Renal pelvis (tissue), 12 donors: ENCODE measurements around the gene FZD4. TPM values are rescaled to one million over a fixed set of nuclear protein-coding genes. Genes with fewer than 3 reads are reported as not detected.
"Not testable (repeated sequence)": the region's sequence is repeated elsewhere in the genome, so short reads cannot be mapped to it uniquely, and the experiment has no call there.

Experiments used
- DNase-seq: peaks from one replicate; pipeline ENCODE4 v3.0.0-alpha.2; 2013
- long read RNA-seq, 16 experiments: transcript quantifications; one replicate each; lab custom pipeline, GENCODE V29; 2026
- polyA plus RNA-seq, 3 donors: library from polyadenylated mRNA; unstranded; fragments of 120-200 nt; gene quantifications; one replicate each; pipeline ENCODE4 v1.2.1, GENCODE V29; 2013; ENCODE audit not compliant: insufficient read length in 3 of 3

FZD4 gene
- 10 to 100 TPM; 68.9 to 88.6 (median 81.7) TPM for polyA plus RNA-seq
- long read RNA-seq, donor 1, full-length matches to known transcripts: 17 of 17 reads
- long read RNA-seq, donor 1, partial matches to known transcripts: 0 of 17 reads
- long read RNA-seq, donor 1, other reads (novel, unspliced or antisense): 0 of 17 reads
- long read RNA-seq, donor 2, full-length matches to known transcripts: 13 of 13 reads
- long read RNA-seq, donor 2, partial matches to known transcripts: 0 of 13 reads
- long read RNA-seq, donor 2, other reads (novel, unspliced or antisense): 0 of 13 reads
- long read RNA-seq, donor 3, full-length matches to known transcripts: 8 of 8 reads
- long read RNA-seq, donor 3, partial matches to known transcripts: 0 of 8 reads
- long read RNA-seq, donor 3, other reads (novel, unspliced or antisense): 0 of 8 reads
- long read RNA-seq, donor 4, full-length matches to known transcripts: 3 of 3 reads
- long read RNA-seq, donor 4, partial matches to known transcripts: 0 of 3 reads
- long read RNA-seq, donor 4, other reads (novel, unspliced or antisense): 0 of 3 reads
- long read RNA-seq, donor 5, full-length matches to known transcripts: 11 of 11 reads
- long read RNA-seq, donor 5, partial matches to known transcripts: 0 of 11 reads
- long read RNA-seq, donor 5, other reads (novel, unspliced or antisense): 0 of 11 reads
- long read RNA-seq, donor 6, full-length matches to known transcripts: 25 of 25 reads
- long read RNA-seq, donor 6, partial matches to known transcripts: 0 of 25 reads
- long read RNA-seq, donor 6, other reads (novel, unspliced or antisense): 0 of 25 reads
- long read RNA-seq, donor 7, full-length matches to known transcripts: 17 of 17 reads
- long read RNA-seq, donor 7, partial matches to known transcripts: 0 of 17 reads
- long read RNA-seq, donor 7, other reads (novel, unspliced or antisense): 0 of 17 reads
- long read RNA-seq, donor 8, full-length matches to known transcripts: 6 of 6 reads
- long read RNA-seq, donor 8, partial matches to known transcripts: 0 of 6 reads
- long read RNA-seq, donor 8, other reads (novel, unspliced or antisense): 0 of 6 reads
- long read RNA-seq, donor 9, full-length matches to known transcripts: 19 of 19 reads
- long read RNA-seq, donor 9, partial matches to known transcripts: 0 of 19 reads
- long read RNA-seq, donor 9, other reads (novel, unspliced or antisense): 0 of 19 reads
- long read RNA-seq, donor 10, full-length matches to known transcripts: 26 of 26 reads
- long read RNA-seq, donor 10, partial matches to known transcripts: 0 of 26 reads
- long read RNA-seq, donor 10, other reads (novel, unspliced or antisense): 0 of 26 reads
- long read RNA-seq, donor 11, full-length matches to known transcripts: 13 of 13 reads
- long read RNA-seq, donor 11, partial matches to known transcripts: 0 of 13 reads
- long read RNA-seq, donor 11, other reads (novel, unspliced or antisense): 0 of 13 reads
- long read RNA-seq, donor 12, full-length matches to known transcripts: 35 of 35 reads
- long read RNA-seq, donor 12, partial matches to known transcripts: 0 of 35 reads
- long read RNA-seq, donor 12, other reads (novel, unspliced or antisense): 0 of 35 reads
- long read RNA-seq, donor 13, full-length matches to known transcripts: 11 of 23 reads
- long read RNA-seq, donor 13, partial matches to known transcripts: 12 of 23 reads
- long read RNA-seq, donor 13, other reads (novel, unspliced or antisense): 0 of 23 reads
- long read RNA-seq, donor 14: 0 reads
- long read RNA-seq, donor 15, full-length matches to known transcripts: 10 of 10 reads
- long read RNA-seq, donor 15, partial matches to known transcripts: 0 of 10 reads
- long read RNA-seq, donor 15, other reads (novel, unspliced or antisense): 0 of 10 reads
- long read RNA-seq, donor 16, full-length matches to known transcripts: 16 of 16 reads
- long read RNA-seq, donor 16, partial matches to known transcripts: 0 of 16 reads
- long read RNA-seq, donor 16, other reads (novel, unspliced or antisense): 0 of 16 reads

DNA sequence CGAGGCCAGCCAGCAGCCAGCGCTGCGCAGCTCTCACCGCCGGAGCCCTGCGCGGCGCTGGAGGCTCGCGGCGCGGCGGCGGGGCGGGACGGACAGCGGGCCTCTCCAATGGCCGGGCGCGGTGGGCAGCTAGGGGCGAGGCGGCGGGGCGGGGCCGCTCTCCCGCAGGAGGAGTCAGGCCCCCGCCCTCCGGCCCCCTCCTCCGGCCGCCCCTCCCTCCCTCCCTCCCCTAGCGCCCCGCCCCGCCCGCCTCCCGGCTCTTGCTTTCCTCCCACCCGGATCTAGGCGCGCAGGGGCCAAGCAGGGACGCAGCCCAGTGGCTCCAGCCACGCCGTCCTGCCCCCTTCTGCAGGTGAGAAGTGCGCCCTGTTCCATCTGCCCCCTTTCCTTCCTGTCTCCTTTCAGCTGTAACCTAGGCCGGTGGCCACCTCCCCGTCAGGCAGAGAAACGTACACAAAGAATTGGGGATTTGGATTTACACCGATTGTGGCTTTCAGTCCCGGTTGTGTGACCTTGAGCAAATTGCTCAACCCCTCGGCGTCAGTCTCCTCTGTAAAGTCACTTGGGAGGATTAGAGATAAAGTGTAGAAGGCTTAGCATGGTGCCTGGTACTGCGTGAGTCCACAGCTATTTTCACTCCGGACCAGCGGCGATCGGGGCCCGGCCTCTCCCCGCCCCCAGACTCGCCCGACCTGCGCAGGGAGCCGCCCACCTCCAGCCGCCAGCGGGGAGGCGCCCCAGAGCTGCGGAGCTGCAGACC is at the start of gene FZD4:
FZD4 (minus strand) TSS at position 35 of the 760 bp plus-strand sequence. CDS start 310 bp downstream, outside the sequence.
- peak; percentile 92 for DNase-seq

DNA sequence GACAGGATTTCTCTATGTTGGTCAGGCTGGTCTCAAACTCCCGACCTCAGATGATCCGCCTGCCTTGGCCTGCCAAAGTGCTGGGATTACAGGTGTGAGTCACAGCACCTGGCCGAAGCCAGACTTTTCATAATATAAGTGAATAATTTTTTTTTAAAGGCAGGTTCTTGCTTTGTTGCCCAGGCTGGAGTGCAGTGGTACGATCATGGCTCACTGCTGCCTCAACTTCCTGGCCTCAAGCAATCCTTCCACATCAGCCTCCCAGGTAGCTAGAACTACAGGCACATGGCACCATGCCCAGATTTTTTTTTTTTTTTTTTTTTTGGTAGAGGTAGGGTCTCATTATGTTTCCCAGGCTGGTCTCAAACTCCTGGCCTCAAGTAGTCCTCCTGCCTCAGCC is 49.1 kb upstream of the FZD4 start:
- DNase-seq: not testable (repeated sequence)

DNA sequence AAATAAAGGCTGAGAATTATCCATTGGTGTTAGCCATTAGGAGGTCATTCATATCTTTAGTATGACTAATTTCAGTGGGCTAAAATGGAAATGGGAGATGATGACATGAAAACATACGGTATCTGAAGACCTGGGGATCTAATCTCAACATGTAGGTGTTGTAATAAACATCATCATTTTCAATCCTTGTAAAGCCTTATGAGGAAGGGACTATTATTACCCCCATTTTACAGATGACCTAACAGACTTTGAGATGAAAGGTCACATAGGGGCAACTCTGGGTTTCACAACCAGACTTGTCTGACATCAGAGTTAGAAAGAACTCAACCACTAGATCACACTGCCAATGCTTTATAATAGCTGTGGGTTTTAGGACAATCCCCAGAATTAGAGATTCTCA is 47.7 kb upstream of the FZD4 start:
- no peak for DNase-seq

DNA sequence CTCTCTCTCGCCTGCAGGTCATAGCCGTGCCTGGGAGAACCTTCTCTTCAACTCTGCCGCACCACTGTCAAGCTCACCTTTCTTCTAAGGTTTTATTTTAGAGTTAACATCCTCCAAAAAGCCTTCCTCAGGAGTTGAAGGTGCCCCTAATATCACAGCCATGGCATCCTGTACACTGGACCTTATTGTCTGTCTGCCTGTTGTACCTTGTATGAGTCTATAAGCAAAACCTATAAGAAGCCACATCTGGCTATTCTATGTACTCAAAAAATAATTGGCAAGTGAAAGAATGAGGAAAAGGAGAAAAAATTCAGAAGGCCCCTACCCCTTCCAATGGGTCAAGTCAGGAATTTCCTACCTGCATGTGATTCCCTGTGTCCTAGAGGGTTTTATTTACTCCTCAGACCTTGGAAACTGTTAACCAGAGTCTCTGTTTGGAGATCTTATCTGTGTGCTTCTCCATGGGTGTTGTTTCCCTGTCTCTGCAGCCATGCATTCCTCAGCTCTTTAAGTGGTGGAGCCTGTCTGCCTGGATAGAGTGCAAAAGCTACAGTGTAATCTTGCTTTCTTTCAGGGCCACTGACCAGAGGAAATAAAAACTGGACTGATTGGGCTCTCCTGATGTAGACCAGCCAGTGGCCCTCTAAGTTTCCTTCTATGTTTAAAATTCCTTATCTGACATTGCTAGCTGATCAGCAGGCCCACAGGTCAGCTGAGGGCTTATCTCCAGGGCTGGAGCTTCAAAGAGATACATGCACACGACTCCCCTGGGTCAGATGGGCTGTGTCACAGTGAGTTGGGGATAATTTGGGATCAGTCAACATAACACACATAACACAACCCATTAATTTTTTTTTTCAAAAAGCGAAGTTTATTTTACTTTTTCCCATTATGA is 44.9 kb upstream of the FZD4 start:
- peak; percentile 27 for DNase-seq

DNA sequence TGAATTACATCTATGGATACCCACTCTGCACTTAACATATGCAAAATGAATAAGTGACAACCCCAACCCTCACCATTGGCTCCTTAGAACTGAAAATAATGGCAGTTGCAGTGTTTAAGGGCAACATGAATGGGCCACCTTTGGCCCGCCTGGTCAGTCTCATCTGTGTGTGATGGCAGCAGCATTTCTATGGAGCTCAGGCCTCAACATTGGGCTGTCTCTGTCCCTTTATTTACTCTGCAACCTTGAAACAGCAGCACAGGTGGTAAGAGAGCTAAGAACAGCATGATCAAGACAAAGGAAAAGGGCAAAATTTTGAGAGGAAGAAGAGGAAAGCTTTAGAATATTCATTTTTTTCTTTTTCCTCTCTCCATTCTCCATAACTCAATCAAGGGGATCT is 44.2 kb upstream of the FZD4 start:
- DNase-seq: no peak

DNA sequence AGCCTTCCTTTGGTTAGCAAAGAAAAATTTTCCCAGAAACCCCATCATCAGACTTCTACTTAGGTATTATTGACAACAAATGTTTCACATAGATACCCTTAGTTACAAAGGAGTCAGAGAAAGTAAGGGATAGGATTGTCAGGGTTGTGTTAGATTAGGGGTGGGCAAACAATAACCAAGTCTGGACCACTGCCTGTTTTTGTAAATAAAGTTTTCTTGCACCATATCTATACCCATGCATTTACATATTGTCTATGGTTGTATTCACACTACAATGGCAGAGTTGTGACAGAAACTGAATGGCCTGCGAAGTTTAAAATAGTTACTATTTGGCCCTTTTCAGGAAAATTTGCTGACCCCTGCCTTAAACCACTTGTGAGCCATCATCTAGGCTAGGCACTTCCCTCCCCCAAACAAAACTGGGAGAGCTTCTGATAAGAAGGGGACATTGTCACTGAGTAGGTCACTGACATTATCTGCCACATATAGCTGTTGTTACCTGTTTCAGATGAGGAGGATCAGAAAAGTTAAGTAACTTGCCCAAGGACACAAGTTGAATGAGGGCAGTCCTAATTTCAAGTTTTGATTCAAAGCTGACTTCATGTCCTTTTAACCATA is 41.9 kb upstream of the FZD4 start:
- DNase-seq: no peak

DNA sequence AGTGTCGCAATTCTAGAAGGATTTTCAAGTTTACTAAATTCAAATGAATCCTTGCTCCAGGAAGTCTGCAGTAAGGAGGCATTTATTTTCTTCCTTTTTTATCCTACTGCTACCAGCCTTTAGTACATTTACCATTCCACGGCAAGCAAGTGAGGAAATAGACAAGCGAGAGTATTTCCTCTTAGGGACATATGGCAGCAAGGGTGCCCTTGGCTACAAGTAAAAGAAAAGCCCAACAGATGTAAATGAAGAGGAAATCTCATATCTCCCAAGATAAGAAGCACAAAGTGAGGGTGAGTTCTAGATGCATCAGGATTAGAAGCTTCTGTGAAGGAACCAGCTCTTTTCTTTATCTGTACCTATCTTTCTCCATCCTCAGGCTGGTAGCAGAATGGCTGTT is 37.8 kb upstream of the FZD4 start:
- DNase-seq: no peak

DNA sequence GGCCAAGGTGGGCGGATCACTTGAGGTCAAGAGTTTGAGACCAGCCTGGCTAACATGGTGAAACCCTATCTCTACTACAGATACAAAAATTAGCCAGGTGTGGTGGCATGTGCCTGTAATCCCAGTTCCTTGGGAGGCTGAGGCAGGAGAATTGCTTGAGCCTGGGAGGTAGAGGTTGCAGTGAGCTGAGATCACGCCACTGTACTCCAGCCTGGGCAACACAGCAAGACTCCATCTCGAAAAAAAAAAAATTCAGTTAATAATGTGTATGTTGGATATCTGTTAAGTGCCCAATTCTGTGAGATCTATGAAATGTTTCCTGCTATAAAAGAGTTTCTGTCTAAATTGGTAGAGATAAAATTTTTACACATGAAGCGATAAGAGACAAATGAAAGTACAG is 37.1 kb upstream of the FZD4 start:
- DNase-seq: not testable (repeated sequence)

DNA sequence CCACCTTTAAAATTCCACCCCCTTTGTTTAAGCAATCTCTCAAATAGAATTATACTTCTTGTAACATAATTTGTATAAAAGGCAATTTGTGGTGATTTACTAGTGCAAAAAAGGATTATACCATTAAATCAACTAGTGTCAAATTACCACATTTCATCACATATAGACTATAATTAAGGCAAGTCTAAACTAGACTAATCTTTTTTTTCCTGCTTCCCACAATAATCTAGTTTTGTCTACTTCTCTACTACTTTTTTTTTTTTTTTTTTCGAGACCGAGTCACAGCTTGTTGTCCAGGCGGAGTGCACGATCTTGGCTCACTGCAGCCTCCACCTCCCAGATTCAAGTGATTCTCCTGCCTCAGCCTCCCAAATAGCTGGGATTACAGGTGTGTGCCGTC is 36.1 kb upstream of the FZD4 start:
- DNase-seq: no peak

DNA sequence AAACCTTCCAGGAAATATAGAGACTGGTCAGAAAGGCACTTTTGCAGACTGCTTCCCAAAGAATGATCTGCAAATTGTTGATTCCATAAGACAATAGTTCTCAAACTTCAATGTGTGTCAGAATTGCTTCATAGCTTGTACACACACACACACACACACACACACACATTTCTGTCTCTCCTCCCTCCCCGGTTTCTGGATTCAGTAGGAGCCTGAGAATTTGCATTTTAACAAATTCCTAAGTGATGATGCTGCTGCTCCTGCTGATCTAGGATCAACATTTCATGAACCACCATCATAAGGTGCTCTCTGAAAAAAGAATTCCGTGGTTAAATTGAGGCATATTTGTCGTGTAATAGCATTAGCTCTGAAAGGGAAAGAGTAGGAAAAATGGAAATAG is 35.3 kb upstream of the FZD4 start:
- DNase-seq: no peak

DNA sequence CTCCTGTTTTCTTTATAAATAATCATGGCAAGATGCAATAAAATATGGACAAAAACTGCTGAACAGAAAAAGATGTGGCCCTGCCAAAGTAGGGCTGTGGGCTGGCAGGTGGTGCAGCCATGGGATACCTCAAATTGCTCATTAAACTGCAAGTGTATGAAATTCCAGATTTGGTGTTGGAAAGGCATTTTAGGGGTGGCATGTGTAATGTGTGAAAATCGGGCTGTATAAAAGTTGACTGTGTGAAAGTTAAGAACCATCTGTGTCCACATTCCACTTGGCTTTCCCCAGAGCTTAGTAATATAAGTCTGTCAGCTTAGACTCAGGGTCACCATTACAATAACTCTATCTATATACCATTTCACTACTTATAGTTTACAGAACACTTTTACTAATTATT is 34.8 kb upstream of the FZD4 start:
- no peak for DNase-seq

DNA sequence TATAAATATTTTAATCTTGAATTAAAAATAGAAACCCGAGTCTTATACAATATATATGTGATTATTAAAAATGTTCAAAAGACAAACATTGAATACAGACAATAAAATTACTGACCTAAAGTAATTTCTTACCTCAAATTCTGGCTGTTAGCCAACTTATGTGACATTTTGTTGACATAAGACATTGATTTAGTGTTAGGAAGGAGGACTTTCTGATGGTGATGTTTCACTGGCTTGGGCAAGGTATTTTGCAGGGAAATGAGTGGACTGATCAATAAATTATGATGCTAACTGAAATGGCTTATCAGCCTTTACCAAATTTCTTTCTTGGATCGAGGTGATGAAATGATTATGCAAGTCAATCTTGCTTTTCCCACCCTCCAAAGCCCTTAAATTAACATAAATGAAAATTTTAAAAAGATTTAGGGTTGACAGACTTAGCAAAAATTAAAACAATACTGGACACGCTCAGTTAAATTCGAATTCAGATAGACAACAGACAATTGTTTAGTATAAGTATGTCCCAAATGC is 33.2 kb upstream of the FZD4 start:
- no peak for DNase-seq

DNA sequence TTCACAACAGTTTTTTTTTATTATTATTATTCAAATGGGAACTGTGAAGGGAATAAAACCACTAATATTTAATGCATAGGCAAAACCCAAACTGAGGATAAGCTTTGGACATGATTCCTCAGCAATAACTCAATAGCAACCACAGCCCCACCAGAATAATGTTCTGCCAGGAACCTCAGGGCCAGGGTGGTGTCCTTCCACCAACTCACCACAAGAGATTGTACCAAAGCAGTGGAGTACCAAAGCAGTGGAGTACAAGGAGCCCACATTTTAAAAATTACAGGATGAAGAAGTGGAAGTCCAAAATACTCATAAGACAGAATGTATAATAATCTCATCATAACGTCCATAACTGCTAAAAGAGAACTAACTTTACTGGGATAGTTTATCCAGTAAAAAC is 32.5 kb upstream of the FZD4 start:
- DNase-seq: no peak

DNA sequence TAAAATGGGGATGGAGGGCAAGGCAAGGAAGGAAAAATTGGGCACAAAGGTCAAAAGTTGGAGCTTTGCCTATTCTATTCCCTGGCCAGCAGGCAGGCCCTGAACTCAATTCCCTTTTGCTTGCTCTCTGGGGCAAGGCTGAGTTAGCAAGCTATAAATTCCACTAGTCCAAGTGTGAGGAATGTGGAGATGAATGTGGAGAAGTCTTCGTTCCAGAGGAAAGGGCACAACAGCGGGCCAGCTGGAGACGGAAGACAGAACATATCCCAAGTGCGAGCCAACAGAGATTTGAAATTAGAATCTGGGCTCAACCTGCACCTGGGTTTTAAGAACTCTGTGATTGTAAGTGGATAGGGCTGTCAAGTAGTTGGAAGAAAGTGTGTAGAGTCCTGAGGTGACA is 29.5 kb upstream of the FZD4 start:
- no peak for DNase-seq

DNA sequence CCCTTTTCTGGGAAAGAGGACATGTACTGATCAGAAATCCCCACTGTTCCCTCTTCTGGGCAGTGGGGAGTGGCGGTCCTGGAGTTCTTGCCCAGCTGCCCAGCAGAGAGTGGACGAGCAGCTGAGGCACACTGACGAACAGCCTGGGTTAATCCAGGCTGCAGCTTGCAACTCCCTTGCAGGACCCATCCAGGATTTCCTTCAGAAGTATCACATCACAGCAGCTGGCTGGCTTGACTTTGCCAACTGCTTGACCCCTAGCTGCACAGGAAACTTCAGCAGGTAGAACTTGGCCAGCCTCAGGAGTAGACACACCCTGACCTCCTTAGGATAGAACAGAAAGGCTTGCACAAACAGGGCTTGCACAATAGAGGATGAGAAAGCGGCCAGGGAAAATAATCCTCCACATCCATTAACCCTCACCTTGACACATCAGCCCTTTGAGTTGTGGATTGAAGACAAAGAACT is 27.9 kb upstream of the FZD4 start:
- DNase-seq: no peak

DNA sequence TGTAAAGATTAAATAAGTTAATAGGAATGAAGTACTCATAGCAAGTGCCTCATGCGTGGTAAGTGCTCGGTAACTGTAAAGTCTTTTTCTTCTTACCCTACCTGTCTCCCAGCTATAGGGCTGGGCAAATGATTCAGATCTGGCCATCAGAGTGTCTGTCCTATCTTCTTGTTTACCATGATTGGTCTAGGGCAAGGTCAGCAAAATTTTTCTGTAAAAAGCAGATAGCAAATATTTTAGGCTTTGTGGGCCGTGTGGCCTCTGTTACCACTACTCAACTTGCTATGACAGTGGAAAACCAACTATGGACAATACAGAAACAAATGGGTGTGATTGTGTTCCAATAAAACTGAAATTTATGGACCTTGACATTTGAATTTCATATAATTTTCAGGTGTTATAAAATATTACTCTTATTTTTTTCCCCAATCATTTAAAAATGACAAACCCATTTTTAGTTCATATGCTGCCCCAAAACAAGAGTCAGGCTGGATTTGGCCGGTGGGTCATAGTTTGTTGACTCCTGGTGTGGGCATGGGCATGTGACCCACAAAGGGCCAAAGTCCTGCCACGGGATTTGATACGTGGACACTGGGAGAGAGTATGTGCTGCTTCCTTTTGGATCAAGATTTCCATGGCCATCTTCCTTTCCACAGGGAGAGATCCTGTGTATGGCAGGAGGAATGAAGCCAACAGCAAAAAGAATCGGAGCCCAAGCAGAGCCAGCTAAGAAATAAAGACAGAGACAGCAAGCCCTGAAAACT is 26.8 kb upstream of the FZD4 start:
- no peak for DNase-seq
